ENCODE results near the gene PI4KA. TPM values are rescaled to one million over a fixed set of nuclear protein-coding genes. Genes with fewer than 3 reads are reported as not detected.
"Not testable (repeated sequence)": the region's sequence is repeated elsewhere in the genome, so short reads cannot be mapped to it uniquely, and the experiment has no call there.

PI4KA gene
- total RNA-seq, 6 experiments from 2014 or later = 35.3 to 55.4 (median 47.7) TPM

- Histone ChIP-seq H3K4me3 (no peak overlapping the region), H3K4me1 (peaks cover 0 to 25% (median 0%) of the 10 kb centered on the region in 4 donors), H3K27ac (no peak overlapping the region), H3K9me3 (no peaks in the 10 kb centered on the region), H3K36me3 (no peaks in the 10 kb centered on the region), H3K27me3 (no peaks in the 10 kb centered on the region)
- TF ChIP-seq CTCF (IDR thresholded peaks at IDR 0.05) (no peak), POLR2A (IDR thresholded peaks at IDR 0.05) (no peak)
- intact Hi-C loops (cut with DNase I) = no loop called here
- ATAC-seq = peak in 3 of 4 donors; percentile 50 to 75 (median 51)
- WGBS (ENCODE audit: insufficient coverage, low coverage, low lambda C conversion rate, missing lambda C conversion rate) = 70% methylated on average over 3 of the region's 3 CpGs
- DNase-seq = no peak
Observed at GRCh38 chr22:20839837-20840645, 18.6 kb downstream of the PI4KA start.

- H3K27ac ChIP-seq; intact Hi-C loops (cut with DNase I); H3K4me3 ChIP-seq; ATAC-seq; DNase-seq; H3K36me3 ChIP-seq; H3K9me3 ChIP-seq; H3K27me3 ChIP-seq: not testable (repeated sequence)
- WGBS (ENCODE audit: insufficient coverage, low coverage, low lambda C conversion rate, missing lambda C conversion rate) = 88% methylated on average over 4 of the region's 10 CpGs
- peaks cover 0 to 18% (median 0%) of the 10 kb centered on the region in 4 donors for H3K4me1 ChIP-seq
Observed at GRCh38 chr22:20839354-20839753, 19.3 kb downstream of the PI4KA start.

GRCh38 chr22:20836987-20837823 is 21.4 kb downstream of the PI4KA start:
- TF ChIP-seq CTCF (IDR thresholded peaks at IDR 0.05) (no peak), POLR2A (IDR thresholded peaks at IDR 0.05) (no peak)
- WGBS (ENCODE audit: insufficient coverage, low coverage, low lambda C conversion rate, missing lambda C conversion rate) = 93% methylated on average over 2 of the region's 2 CpGs
- no peaks in the 10 kb centered on the region for H3K27me3 ChIP-seq
- H3K4me3 ChIP-seq = no peak overlapping the region
- intact Hi-C loops (cut with DNase I) = no loop called here
- no peaks in the 10 kb centered on the region for H3K9me3 ChIP-seq
- ATAC-seq (no peak), DNase-seq (no peak)
- peaks cover 0 to 11% (median 2%) of the 10 kb centered on the region in 4 donors for H3K36me3 ChIP-seq
- H3K27ac ChIP-seq = no peak overlapping the region
- H3K4me1 ChIP-seq = peaks cover 0 to 12% (median 0%) of the 10 kb centered on the region in 4 donors

- 92% methylated on average over 2 of the region's 3 CpGs for WGBS (ENCODE audit: insufficient coverage, low coverage, low lambda C conversion rate, missing lambda C conversion rate)
- Histone ChIP-seq H3K4me3 (no peak overlapping the region), H3K9me3 (no peaks in the 10 kb centered on the region), H3K27ac (no peak overlapping the region), H3K36me3 (peaks cover 0 to 21% (median 2%) of the 10 kb centered on the region in 4 donors), H3K27me3 (no peaks in the 10 kb centered on the region), H3K4me1 (peaks cover 0 to 4% (median 0%) of the 10 kb centered on the region in 4 donors)
- intact Hi-C loops (cut with DNase I) = no loop called here
- TF ChIP-seq CTCF (IDR thresholded peaks at IDR 0.05) = no peak
- no peak for TF ChIP-seq POLR2A (IDR thresholded peaks at IDR 0.05)
- no peak for DNase-seq
- ATAC-seq = no peak
Observed at GRCh38 chr22:20834725-20835124, 23.9 kb downstream of the PI4KA start.

- no peak overlapping the region for H3K4me3 ChIP-seq
- H3K4me1 ChIP-seq = no peaks in the 10 kb centered on the region
- ATAC-seq (no peak), DNase-seq (no peak)
- TF ChIP-seq CTCF (IDR thresholded peaks at IDR 0.05) (no peak), POLR2A (IDR thresholded peaks at IDR 0.05) (no peak)
- WGBS (ENCODE audit: insufficient coverage, low coverage, low lambda C conversion rate, missing lambda C conversion rate) = 90% methylated on average over 3 of the region's 3 CpGs
- H3K36me3 ChIP-seq = peaks cover 0 to 23% (median 2%) of the 10 kb centered on the region in 4 donors
- no peaks in the 10 kb centered on the region for H3K27me3 ChIP-seq
- intact Hi-C loops (cut with DNase I) = no loop called here
- no peaks in the 10 kb centered on the region for H3K9me3 ChIP-seq
- H3K27ac ChIP-seq = no peak overlapping the region
Observed at GRCh38 chr22:20834206-20834605, 24.4 kb downstream of the PI4KA start.

Measured in right lobe of liver (tissue), 6 donors.